GM19324 (cell line): ENCODE data around the gene ELF2.
"Not testable (repeated sequence)": the region's sequence is repeated elsewhere in the genome, so short reads cannot be mapped to it uniquely, and the experiment has no call there.

Experiments used
- ATAC-seq: cut with Tn5 transposase; IDR thresholded peaks from one replicate; pipeline ENCODE4 v1.9.1; 2021; ENCODE audit warnings: mild to moderate bottlenecking, moderate library complexity; ENCODE audit not compliant: unreplicated experiment, low FRiP score

ELF2 gene

GRCh38 chr4:139027776-139028175 lies 149.2 kb downstream of the ELF2 start:
- ATAC-seq: no peak

GRCh38 chr4:139025841-139026240 lies 151.2 kb downstream of the ELF2 start:
- ATAC-seq: no peak

DNA sequence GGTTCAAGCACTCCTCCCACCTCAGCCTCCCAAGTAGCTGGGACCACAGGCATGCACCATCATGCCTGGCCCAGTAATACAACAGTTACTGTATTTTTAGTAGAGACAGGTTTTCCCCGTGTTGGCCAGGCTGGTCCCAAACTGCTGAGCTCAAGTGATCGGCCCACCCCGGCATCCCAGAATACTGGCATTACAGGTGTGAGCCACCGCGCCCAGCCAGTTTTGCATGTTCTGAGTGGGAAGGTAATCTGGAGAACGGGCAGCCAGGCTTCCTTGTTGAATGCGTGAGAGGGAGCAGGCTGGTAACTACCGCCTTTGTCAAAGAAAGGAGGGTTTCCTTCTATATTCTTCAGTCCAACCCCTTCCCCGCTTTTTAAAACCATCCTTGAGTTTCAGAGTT lies 152.3 kb downstream of the ELF2 start:
- no peak for ATAC-seq

- ATAC-seq: no peak
Observed at GRCh38 chr4:139022835-139023234, 154.2 kb downstream of the ELF2 start.

DNA sequence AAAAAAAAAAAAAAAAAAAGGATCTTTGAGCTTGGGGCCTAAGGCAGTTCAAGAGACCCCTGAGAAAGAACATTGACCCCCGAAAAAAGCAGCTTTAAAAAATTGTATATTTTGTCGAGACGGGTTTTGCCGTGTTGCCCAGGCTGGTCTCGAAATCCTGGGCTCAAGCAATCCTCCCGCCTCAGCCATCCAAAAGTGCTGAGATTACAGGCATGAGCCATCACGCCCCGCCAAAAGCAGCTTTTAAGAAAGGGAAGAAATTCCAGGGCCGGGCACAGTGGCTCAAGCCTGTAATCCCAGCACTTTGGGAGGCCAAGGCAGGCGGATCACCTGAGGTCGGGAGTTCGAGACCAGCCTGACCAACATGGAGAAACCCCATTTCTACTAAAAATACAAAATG lies 155.9 kb downstream of the ELF2 start:
- not testable (repeated sequence) for ATAC-seq

DNA sequence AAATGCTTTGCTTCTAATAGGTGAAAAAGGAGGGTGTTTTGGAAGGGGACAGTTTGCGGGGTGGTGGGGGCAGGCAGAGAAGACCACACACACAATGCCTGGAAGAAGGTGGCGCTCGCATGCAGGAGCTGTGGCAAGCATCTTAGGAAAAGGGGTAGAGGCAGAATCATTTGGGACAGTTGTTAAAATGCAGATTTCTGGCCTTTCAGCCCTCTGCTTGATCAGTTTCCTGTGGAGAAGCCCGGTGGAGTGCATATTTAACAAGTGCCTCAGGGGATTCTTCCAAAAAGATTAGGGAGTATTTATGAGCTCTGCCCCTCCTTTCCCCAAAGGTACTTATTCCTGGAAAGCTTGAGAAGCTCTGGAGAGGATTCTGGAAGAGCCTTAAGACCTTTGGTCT lies 156.6 kb downstream of the ELF2 start:
- ATAC-seq: no peak

- ATAC-seq: no peak
Observed at GRCh38 chr4:139018971-139019758, 157.9 kb downstream of the ELF2 start.

- ATAC-seq: no peak
Observed at GRCh38 chr4:139018501-139018900, 158.5 kb downstream of the ELF2 start.

DNA sequence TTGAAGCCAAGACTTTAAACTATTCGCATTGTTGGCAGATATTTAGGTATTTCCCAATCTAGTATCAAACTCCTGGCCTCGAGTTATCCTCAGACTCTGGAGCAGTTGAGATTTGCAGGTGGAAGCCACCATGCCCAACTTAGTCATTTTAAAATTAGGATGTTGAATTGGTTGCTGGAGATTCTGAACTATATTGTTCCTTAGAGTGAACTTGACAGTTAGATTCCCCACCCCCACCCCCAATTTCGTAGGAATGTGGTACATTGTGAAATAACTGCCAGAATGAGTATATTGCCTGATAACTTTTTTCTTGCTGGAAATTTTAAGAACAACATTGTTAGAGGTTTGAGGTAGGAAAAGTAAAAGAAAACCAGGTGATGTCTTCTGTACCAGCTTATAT lies 159.2 kb downstream of the ELF2 start:
- ATAC-seq: no peak

GRCh38 chr4:139015948-139016471 lies 161.0 kb downstream of the ELF2 start:
- peak; percentile 47 for ATAC-seq

GRCh38 chr4:139015269-139015947 lies 161.6 kb downstream of the ELF2 start, which contains the start of gene NOCT:
NOCT (plus strand) TSS chr4:139015781; CDS start chr4:139015982, 201 bp downstream.
- peak; percentile 97 for ATAC-seq

DNA sequence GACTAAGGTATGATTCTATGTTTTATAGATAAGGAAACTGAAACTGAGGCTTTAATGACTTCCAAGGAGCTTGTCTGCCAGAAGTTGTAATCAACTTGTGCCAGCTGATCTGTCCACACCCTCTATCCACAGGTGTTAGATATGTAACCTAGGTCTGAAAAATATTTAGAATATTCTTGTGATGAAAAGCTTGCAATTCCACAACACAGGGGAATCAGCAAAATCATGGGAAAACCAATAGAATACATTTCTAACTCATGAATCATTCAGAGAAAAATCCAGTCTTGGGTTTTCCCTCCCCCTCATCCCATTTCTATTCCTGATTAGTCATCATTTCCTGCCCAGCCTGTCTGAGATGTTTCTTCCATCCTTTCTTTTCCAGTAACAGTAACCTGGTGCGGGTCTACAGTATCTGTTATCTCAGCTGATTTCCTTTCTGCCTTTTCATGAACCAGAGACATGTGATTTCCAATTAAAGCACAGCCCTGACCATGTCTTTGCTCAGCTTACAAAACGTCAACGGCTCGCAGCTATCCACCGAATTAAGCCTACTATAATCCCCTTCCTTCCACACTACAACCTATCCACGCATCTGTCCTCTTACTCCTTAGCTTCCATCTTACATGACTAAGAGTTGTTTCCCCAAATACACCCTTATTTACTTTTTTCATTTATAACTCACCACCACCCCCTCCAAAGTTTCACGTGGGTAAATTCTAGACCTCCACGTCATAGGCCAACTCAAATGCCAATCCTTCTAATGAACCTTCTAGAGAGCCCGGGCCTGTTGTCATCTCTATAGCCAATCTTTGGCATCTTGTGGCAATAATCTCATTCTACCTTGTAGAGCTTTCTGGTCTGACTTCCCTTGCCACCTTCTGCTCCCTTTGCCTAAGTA lies 162.4 kb downstream of the ELF2 start:
- ATAC-seq: peak; percentile 15

DNA sequence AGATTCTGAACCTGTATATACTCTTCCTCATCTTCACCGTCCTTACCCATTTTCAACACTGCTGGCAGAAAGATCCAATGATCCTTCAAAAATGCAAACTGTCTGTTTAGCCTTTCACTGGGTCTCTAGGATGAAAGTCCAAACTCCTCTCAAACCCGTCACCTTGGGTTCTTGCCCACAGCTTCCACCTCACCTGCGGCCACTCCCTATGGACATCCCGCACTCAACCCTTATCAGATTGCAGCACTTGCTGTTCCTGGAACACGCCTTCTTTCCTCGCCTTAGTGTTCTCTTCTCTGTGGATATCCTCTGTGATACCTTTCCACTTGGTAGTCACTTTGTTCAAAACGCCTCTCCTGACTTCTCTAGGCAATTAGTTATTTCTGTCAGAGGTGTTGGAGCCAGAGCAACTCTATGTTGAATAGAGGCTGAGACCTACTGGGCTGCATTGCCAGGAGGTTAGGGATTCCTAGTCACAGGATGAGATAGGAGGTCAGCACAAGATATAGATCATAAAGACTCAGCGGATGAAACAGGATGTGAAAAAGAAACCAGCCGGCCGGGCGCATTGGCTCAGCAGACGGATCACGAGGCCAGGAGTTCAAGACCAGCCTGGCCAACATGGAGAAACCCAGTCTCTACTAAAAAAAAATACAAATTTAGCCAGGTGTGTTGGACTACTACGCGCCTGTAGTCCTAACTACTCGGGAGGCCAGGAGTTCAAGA lies 165.6 kb downstream of the ELF2 start:
- no peak for ATAC-seq

GRCh38 chr4:139009702-139010101 lies 167.3 kb downstream of the ELF2 start:
- no peak for ATAC-seq

- not testable (repeated sequence) for ATAC-seq
Observed at GRCh38 chr4:139008278-139008677, 168.7 kb downstream of the ELF2 start.

DNA sequence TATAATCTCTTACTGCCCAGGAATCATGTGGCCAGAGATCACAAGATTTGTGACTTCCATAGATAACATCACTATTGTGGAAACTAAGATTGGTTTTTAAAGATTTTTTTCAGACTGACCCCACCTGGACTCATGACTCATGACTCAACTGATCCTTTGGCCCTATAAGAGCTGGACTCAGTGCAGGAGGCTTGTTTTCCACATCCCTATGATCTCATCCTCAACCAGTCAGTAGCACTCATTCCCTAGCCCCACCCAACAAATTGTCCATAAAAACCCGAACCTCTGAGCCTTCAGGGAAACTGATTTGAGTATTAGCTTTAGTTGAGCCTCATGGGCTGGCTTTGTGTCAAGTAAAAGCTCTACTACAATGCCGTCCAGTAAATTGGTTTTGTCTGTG lies 169.4 kb downstream of the ELF2 start:
- ATAC-seq: no peak
